Measurements from ENCODE around the gene PM20D2. TPM values are rescaled to one million over a fixed set of nuclear protein-coding genes. Genes with fewer than 3 reads are reported as not detected.

PM20D2 gene
- total and polyA plus RNA-seq, 5 donors from 2014 or later, result 2.1 to 6.7 (median 3.6) TPM

- peaks cover 25% of the 10 kb centered on the region for H3K4me1 ChIP-seq (ENCODE audit: control insufficient read depth, insufficient read depth, low read length, poor library complexity, severe bottlenecking)
- Mint-ChIP-seq H3K36me3 (peaks cover 7% of the 10 kb centered on the region), H3K27ac (peak overlapping the region; percentile 61 to 71 (median 71)), H3K9me3 (no peaks in the 10 kb centered on the region), H3K27me3 (peaks cover 8% of the 10 kb centered on the region), H3K4me3 (peak overlapping the region; percentile 80 to 93 (median 86)), H3K4me1 (peaks cover 10 to 40% (median 24%) of the 10 kb centered on the region in 4 donors)
- H3K9me3 ChIP-seq (ENCODE audit: control insufficient read depth in 2 of 2, low read length in 2 of 2), result no peaks in the 10 kb centered on the region
- H3K36me3 ChIP-seq (ENCODE audit: control insufficient read depth, insufficient read depth, low read length), result no peaks in the 10 kb centered on the region
- DNase-seq (peak in 1 of 3 donors; percentile 39), ATAC-seq (ENCODE audit: low read depth in 2 of 2) (peak in 1 of 2 donors; percentile 25)
- H3K4me3 ChIP-seq (ENCODE audit: low read depth, low read length), result peak overlapping the region; percentile 88
- H3K27me3 ChIP-seq (ENCODE audit: control insufficient read depth, insufficient read depth, low read length), result peaks cover 2% of the 10 kb centered on the region
- H3K27ac ChIP-seq (ENCODE audit: insufficient read depth, low read length, poor library complexity, severe bottlenecking), result no peak overlapping the region
Measured at GRCh38 chr6:89146718-89147700, 1.2 kb downstream of the PM20D2 start.

GRCh38 chr6:89148016-89148750 lies 2.3 kb downstream of the PM20D2 start:
- Mint-ChIP-seq H3K9me3 (no peaks in the 10 kb centered on the region), H3K27me3 (peaks cover 8% of the 10 kb centered on the region), H3K4me3 (peak overlapping the region; percentile 29 to 89 (median 67)), H3K4me1 (peaks cover 10 to 40% (median 25%) of the 10 kb centered on the region in 4 donors), H3K27ac (no peak overlapping the region), H3K36me3 (peaks cover 7% of the 10 kb centered on the region)
- ATAC-seq (ENCODE audit: low read depth in 2 of 2) (no peak), DNase-seq (no peak)
- no peaks in the 10 kb centered on the region for H3K9me3 ChIP-seq (ENCODE audit: control insufficient read depth in 2 of 2, low read length in 2 of 2)
- H3K4me1 ChIP-seq (ENCODE audit: control insufficient read depth, insufficient read depth, low read length, poor library complexity, severe bottlenecking), result peaks cover 25% of the 10 kb centered on the region
- no peaks in the 10 kb centered on the region for H3K36me3 ChIP-seq (ENCODE audit: control insufficient read depth, insufficient read depth, low read length)
- no peak overlapping the region for H3K27ac ChIP-seq (ENCODE audit: insufficient read depth, low read length, poor library complexity, severe bottlenecking)
- no peaks in the 10 kb centered on the region for H3K27me3 ChIP-seq (ENCODE audit: control insufficient read depth, insufficient read depth, low read length)
- no peak overlapping the region for H3K4me3 ChIP-seq (ENCODE audit: low read depth, low read length)

GRCh38 chr6:89154131-89154530 lies 8.3 kb downstream of the PM20D2 start:
- DNase-seq, result no peak
- H3K27ac ChIP-seq (ENCODE audit: insufficient read depth, low read length, poor library complexity, severe bottlenecking), result no peak overlapping the region
- Mint-ChIP-seq H3K4me3 (no peak overlapping the region), H3K27ac (no peak overlapping the region), H3K9me3 (no peaks in the 10 kb centered on the region), H3K4me1 (peaks cover 0 to 11% (median 5%) of the 10 kb centered on the region in 4 donors), H3K27me3 (no peaks in the 10 kb centered on the region), H3K36me3 (peaks cover 21% of the 10 kb centered on the region)
- no peaks in the 10 kb centered on the region for H3K27me3 ChIP-seq (ENCODE audit: control insufficient read depth, insufficient read depth, low read length)
- H3K4me1 ChIP-seq (ENCODE audit: control insufficient read depth, insufficient read depth, low read length, poor library complexity, severe bottlenecking), result no peaks in the 10 kb centered on the region
- H3K9me3 ChIP-seq (ENCODE audit: control insufficient read depth in 2 of 2, low read length in 2 of 2), result no peaks in the 10 kb centered on the region
- ATAC-seq (ENCODE audit: low read depth in 2 of 2), result no peak
- H3K4me3 ChIP-seq (ENCODE audit: low read depth, low read length), result no peak overlapping the region
- H3K36me3 ChIP-seq (ENCODE audit: control insufficient read depth, insufficient read depth, low read length), result no peaks in the 10 kb centered on the region

- no peak overlapping the region for H3K4me3 Mint-ChIP-seq
- peaks cover 36% of the 10 kb centered on the region for H3K36me3 Mint-ChIP-seq
- H3K4me3 ChIP-seq (ENCODE audit: low read depth, low read length), result no peak overlapping the region
- no peak overlapping the region for H3K27ac ChIP-seq (ENCODE audit: insufficient read depth, low read length, poor library complexity, severe bottlenecking)
- no peaks in the 10 kb centered on the region for H3K9me3 ChIP-seq (ENCODE audit: control insufficient read depth in 2 of 2, low read length in 2 of 2)
- peaks cover 15% of the 10 kb centered on the region for H3K36me3 ChIP-seq (ENCODE audit: control insufficient read depth, insufficient read depth, low read length)
- DNase-seq (no peak), ATAC-seq (ENCODE audit: low read depth in 2 of 2) (no peak)
- no peaks in the 10 kb centered on the region for H3K27me3 ChIP-seq (ENCODE audit: control insufficient read depth, insufficient read depth, low read length)
- peak overlapping the region in 1 of 3 donors; percentile 21 for H3K27ac Mint-ChIP-seq
- peaks cover 0 to 4% (median 0%) of the 10 kb centered on the region in 4 donors for H3K4me1 Mint-ChIP-seq
- H3K4me1 ChIP-seq (ENCODE audit: control insufficient read depth, insufficient read depth, low read length, poor library complexity, severe bottlenecking), result no peaks in the 10 kb centered on the region
- H3K27me3 Mint-ChIP-seq, result no peaks in the 10 kb centered on the region
- H3K9me3 Mint-ChIP-seq, result no peaks in the 10 kb centered on the region
Measured at GRCh38 chr6:89160331-89161092, 14.7 kb downstream of the PM20D2 start.

- H3K27ac ChIP-seq (ENCODE audit: insufficient read depth, low read length, poor library complexity, severe bottlenecking), result no peak overlapping the region
- no peaks in the 10 kb centered on the region for H3K4me1 ChIP-seq (ENCODE audit: control insufficient read depth, insufficient read depth, low read length, poor library complexity, severe bottlenecking)
- ATAC-seq (ENCODE audit: low read depth in 2 of 2) (no peak), DNase-seq (no peak)
- peaks cover 15% of the 10 kb centered on the region for H3K36me3 ChIP-seq (ENCODE audit: control insufficient read depth, insufficient read depth, low read length)
- Mint-ChIP-seq H3K36me3 (peaks cover 33% of the 10 kb centered on the region), H3K27me3 (no peaks in the 10 kb centered on the region), H3K9me3 (no peaks in the 10 kb centered on the region), H3K4me3 (no peak overlapping the region), H3K27ac (no peak overlapping the region), H3K4me1 (peaks cover 0 to 2% (median 0%) of the 10 kb centered on the region in 4 donors)
- no peak overlapping the region for H3K4me3 ChIP-seq (ENCODE audit: low read depth, low read length)
- H3K27me3 ChIP-seq (ENCODE audit: control insufficient read depth, insufficient read depth, low read length), result no peaks in the 10 kb centered on the region
- no peaks in the 10 kb centered on the region for H3K9me3 ChIP-seq (ENCODE audit: control insufficient read depth in 2 of 2, low read length in 2 of 2)
Measured at GRCh38 chr6:89161326-89162046, 15.6 kb downstream of the PM20D2 start.

- Histone ChIP-seq H3K4me1 (ENCODE audit: control insufficient read depth, insufficient read depth, low read length, poor library complexity, severe bottlenecking) (no peaks in the 10 kb centered on the region), H3K9me3 (ENCODE audit: control insufficient read depth in 2 of 2, low read length in 2 of 2) (no peaks in the 10 kb centered on the region), H3K27ac (ENCODE audit: insufficient read depth, low read length, poor library complexity, severe bottlenecking) (no peak overlapping the region), H3K36me3 (ENCODE audit: control insufficient read depth, insufficient read depth, low read length) (peaks cover 15% of the 10 kb centered on the region), H3K27me3 (ENCODE audit: control insufficient read depth, insufficient read depth, low read length) (no peaks in the 10 kb centered on the region), H3K4me3 (ENCODE audit: low read depth, low read length) (no peak overlapping the region)
- H3K9me3 Mint-ChIP-seq, result no peaks in the 10 kb centered on the region
- no peak for ATAC-seq (ENCODE audit: low read depth in 2 of 2)
- H3K4me3 Mint-ChIP-seq, result no peak overlapping the region
- no peaks in the 10 kb centered on the region for H3K27me3 Mint-ChIP-seq
- peaks cover 31% of the 10 kb centered on the region for H3K36me3 Mint-ChIP-seq
- no peak overlapping the region for H3K27ac Mint-ChIP-seq
- H3K4me1 Mint-ChIP-seq, result no peaks in the 10 kb centered on the region
- no peak for DNase-seq
Measured at GRCh38 chr6:89162047-89162371, 16.2 kb downstream of the PM20D2 start.

GRCh38 chr6:89172131-89172530 lies 26.3 kb downstream of the PM20D2 start:
- Histone ChIP-seq H3K27me3 (ENCODE audit: control insufficient read depth, insufficient read depth, low read length) (no peaks in the 10 kb centered on the region), H3K27ac (ENCODE audit: insufficient read depth, low read length, poor library complexity, severe bottlenecking) (no peak overlapping the region), H3K4me3 (ENCODE audit: low read depth, low read length) (no peak overlapping the region), H3K36me3 (ENCODE audit: control insufficient read depth, insufficient read depth, low read length) (no peaks in the 10 kb centered on the region), H3K4me1 (ENCODE audit: control insufficient read depth, insufficient read depth, low read length, poor library complexity, severe bottlenecking) (no peaks in the 10 kb centered on the region), H3K9me3 (ENCODE audit: control insufficient read depth in 2 of 2, low read length in 2 of 2) (no peaks in the 10 kb centered on the region)
- Mint-ChIP-seq H3K36me3 (no peaks in the 10 kb centered on the region), H3K4me3 (no peak overlapping the region), H3K27ac (peak overlapping the region in 1 of 3 donors; percentile 38), H3K9me3 (no peaks in the 10 kb centered on the region), H3K4me1 (no peaks in the 10 kb centered on the region), H3K27me3 (peaks cover 17% of the 10 kb centered on the region)
- no peak for DNase-seq
- no peak for ATAC-seq (ENCODE audit: low read depth in 2 of 2)
